GM21423 (cell line): ENCODE measurements around the gene ECM1.

Experiments
- ATAC-seq: cut with Tn5 transposase; IDR thresholded peaks from one replicate; pipeline ENCODE4 v1.9.1; 2021; ENCODE audit warnings: mild to moderate bottlenecking, moderate library complexity; ENCODE audit not compliant: unreplicated experiment

The ECM1 gene

DNA sequence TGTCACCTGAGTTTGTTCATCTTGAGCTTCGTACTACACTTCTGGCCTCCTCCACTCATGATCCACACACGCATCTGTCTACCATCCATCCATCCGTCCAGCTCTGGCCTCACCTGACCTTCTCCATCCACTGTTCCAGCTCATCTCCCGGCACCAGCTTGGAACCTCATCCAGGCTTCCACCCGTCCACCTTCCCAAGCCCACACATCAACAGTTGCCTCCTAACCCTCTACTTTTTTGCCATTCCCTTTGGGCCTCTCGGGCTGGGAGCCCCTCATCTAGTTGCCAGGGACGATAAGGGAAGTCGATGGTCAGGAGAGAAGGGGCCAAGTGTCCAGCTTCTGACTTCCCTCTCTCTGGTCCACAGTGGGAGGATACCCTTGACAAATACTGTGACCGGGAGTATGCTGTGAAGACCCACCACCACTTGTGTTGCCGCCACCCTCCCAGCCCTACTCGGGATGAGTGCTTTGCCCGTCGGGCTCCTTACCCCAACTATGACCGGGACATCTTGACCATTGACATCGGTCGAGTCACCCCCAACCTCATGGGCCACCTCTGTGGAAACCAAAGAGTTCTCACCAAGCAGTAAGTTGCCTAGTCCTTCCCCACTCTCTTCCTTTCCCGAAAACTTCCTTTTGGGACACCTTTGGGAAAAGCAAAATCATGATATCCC is 4.2 kb downstream of the ECM1 start:
- ATAC-seq, result no peak

DNA sequence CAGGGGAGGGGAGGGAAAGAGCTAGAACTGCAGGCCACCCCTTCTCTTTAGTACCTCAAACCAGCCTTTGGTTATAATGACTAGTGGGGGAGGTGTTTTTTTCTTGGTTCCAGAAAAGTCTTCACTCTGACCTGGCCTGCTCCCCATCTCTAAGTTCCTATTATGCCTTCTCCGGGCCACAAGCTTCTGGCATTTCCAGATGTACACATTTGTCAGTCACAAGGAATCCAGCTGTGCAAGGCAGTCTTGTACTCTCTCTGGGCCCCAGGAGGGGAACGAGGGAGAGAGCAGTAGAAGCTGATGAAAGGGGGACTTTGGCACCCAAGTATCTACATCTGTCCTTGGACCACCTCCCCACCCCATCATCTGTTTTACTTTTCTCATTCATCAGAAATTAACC is 4.9 kb downstream of the ECM1 start:
- ATAC-seq, result no peak

DNA sequence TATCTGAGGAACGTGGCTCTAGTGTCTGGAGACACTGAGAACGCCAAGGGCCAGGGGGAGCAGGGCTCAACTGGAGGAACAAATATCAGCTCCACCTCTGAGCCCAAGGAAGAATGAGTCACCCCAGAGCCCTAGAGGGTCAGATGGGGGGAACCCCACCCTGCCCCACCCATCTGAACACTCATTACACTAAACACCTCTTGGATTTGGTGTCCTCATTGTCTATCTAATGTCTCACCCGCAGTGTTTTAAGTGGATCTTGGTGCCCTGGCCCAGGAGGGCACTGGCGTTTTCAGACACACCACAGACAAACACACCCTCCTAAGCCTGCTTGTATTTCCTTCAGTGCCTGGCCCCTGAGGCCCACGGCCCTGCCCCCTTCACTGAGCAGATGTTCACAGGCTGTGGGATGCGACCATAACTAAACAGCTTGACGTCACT is 5.5 kb downstream of the ECM1 start:
- ATAC-seq, result no peak

DNA sequence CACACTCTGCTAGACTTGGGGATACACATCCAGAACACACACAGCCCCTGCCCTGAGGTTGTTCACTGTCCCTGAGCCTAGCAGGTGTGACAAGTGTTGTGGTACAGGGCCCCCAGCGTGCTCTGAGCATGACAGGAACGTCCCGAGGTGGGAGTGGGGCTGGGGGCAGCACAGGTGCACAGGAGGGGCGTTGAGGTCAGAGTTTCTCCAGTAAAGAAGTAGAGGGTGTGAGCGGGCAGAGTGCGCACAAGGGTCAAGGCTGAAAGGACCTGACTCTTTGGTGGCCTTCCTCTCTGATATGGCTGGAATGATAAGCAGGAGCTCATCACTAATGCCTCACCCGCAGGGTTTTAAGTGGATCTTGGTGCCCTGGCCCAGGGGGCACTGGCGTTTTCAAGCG is 6.4 kb downstream of the ECM1 start:
- no peak for ATAC-seq

DNA sequence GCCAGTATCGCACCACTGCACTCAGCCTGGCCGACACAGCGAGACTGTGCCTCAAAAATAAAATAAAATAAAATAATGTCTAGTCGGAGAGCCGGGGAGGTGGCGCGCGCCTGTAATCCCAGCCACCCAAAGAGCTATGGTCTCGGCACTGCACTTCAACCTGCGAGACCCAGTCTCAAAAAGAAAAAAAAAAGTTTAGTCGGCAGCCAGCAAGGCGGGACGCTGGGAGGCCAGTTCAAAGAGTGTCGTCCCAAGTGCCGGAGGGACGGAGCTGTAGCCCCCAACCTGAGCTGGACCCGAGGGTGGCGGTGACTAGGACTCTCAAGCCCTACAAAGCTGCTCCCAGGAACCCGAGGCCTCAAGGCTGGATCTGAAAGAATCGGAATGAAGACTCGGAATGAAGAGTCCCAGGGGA is 7.0 kb downstream of the ECM1 start:
- ATAC-seq, result no peak

DNA sequence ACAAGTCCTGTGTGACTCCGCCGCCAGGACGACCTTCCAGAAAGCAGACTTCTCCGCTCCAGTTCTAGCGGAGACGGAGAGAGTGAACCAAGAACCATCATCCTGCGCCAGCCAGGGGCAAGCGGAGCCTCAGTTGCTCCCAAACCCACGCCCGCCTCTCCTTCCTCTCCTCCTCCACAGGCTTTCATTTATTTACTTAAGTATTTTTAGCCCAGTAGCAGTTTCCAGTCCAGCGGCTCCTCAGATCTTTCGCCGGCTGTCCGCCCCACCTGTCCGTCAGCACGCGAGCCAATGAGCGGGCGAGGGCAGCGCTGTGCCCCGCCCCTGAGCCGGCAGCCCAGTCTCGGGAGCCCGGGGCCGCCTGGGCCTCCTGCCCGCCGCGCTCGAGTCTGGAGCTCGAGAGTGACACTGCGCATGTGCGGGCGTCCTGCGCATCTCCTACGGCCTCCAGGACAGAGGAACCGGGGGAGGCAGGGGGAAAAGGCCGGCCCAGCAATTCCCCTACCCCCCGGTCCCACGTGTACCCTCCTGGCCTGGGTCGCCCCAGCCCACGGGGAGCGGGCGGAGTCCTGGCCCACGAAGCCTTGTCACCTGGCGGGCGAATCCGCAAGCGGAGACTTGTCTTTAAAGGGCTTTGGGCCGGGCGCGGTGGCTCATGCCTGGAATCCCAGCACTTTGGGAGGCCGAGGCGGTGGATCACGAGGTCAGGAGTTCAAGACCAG is 7.6 kb downstream of the ECM1 start, which contains the start of gene FALEC:
TSS of gene FALEC (plus strand) at position 425 of the 722 bp plus-strand sequence.
- peak; percentile 94 for ATAC-seq

DNA sequence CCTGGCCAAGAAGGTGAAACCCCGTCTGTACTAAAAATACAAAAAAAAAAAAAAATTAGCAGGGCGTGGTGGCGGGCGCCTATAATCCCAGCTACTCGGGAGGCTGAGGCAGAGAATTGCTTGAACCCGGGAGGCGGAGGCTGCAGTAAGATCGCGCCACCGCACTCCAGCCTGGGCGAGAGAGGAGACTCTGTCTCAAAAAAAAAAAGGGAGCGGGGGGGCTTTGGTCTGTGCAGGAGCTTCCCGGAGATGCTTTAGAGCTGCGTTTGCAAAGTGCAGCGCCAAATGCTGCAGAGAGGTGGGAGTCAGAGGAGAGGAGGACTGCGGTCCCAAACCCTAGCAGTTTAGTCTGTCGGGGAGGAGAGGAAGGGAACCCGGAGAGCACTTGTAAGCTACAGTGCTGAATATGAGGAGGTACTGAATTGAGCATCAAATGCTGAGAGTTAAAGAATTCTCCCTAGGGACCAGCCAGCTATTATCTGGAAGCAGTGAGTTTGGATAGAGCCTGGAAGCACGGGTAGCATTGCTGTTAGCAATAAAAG is 8.2 kb downstream of the ECM1 start:
- no peak for ATAC-seq

DNA sequence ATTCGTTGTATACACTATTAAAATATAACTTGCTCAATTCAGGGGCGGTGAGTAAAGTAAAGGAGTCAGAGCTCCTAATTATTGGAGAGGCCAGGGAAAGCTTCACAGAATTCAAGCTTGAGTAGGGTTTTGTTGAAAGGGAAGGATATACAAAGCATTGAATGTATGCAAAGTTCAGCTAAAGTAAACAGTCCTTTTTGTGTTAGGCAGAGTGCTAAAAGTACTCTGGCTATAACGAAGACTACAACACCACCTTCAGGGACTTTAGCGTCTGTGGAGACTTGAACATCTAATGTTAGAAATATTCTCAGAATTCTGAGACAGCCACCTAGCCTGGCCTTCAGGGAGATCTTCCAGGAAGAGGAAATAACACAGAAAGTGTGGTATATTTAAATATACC is 8.7 kb downstream of the ECM1 start:
- ATAC-seq, result no peak

DNA sequence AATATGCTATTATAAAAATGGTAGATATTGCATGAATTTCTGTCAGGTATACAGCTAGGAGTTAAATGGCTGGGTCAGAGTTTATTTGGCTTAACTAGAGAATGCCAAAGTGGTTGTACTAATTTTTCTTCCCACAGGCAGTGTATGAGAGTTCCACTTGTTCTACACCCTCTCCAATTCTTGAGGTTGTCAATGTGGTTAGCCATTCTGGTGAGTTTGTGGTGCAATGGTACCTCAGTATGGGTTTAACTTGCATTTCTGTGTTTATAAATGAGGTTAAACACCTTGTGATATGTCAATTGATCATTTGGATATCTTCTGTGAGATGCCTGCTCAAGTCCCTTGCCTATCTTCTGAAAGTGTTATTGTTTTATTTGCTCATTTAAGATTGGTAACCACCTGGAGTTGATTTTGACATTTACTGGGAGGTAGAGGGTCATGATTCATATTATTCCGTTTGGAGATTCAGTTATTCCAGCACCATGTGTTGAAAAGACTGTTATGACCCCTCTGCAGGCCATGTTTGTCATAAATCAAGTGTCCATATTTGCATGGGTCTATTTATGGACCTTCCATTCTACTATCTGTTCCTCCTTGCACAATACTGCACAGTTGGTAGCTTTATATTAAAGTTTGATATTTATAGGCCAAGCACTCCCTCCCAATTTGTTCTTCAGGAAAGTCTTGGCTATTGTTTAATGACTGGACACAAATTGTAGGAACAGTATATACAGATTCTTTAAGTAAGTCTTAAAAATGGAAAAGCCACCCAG is 13.5 kb downstream of the ECM1 start:
- no peak for ATAC-seq

DNA sequence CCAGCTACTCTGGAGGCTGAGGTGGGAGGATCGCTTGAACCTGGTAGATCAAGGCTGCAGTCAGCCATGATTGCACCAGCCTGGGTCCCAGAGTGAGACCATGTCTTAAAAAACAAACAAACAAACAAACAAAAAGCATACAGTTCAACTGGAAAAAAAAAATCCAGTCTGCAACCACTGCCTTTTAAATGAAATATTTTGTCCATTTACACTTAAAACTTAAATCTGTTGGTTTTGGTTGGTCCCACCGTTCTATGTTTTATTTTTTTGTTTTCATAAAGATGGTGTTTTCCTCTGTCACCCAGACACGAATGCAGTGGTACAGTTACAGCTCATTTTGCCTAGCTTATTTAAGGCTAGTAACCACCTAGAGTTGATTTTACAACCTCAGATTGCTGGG is 17.4 kb downstream of the ECM1 start:
- ATAC-seq, result no peak

DNA sequence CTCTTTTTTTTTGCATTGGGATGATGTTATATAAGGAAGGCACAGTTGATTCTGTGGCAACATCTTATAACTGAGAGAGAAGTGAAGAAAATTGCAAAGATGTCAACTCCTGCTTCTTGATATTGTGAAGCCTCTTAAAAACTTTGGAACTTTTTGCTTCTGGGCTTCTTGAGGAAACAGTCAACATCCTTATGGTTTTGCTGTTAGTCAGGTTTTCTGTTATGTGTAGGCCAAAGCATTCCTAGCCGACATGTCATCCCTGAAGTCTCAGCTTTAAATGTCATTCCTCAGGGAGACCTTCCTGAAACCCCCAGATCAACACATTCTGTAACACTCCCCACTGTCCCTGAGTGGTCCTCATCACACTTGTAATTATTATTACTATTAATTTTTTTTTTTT is 20.3 kb downstream of the ECM1 start:
- no peak for ATAC-seq

DNA sequence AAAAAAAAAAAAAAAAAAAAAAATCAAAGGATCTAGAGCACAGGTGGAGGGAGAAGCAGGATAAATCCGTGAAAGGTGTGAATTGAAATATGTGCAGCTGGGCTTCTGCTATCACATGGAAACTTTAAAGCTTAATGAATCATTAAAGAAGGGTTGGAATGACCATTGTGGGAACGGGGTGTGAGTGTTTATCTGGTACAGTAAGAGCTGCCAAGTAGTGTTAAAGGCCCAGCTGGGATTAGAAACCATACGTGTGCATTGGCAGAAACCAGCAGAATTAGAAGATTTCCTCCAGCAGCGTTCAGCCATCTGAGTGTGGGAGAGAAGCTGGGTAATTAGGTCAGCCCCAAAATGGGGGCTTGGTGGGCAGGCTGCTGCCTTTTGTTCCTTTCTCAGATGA is 21.1 kb downstream of the ECM1 start:
- no peak for ATAC-seq

DNA sequence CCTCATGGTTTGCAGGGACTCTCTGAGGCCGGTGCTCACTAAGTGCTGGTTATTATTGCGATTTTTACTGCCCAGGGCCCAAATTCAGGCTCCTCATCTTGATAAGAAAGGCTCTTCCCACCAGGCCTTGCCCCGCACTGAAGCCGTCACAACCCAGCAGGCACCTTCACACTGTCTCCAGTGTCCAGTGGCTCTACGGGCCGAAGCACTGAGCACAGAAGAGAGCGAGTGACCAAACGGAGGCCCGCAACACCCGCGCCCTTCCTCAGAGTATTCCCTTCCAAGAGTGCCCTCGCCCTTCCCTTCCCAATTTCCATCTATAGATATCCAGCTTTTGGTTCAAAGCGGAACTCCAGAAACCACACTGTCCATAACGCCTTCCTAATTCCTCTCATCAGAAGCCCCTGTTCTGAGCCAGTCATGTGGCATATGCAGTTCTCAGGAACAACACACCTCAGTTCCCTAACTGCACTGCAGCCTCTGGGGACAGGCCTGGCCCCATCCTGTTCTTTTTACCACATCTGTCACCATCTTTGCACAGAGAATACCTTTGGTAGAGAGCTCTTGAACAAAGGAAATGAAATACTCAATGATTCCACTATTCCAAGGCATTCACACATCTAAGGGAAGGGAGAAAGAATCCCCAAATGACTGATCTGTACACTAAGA is 22.7 kb downstream of the ECM1 start:
- no peak for ATAC-seq

DNA sequence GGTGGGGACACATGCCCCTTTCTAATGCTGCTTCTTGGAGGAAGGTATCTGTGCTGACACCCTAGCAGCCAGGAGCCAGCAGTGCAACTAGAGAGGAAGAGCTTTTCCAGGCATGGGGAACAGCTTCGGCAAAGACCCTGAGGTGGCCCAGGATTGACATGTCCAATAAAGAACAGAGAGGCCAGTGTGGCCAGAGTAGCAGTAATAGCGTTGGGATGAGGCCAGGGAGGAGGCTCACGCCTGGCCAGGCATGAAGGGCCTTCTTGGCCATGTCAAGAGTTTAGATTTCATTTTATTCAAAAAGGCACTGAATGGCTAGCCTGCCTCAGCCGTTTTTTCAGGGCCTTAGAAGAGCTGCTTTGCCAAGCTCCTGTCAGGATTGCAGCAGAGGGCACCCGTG is 25.0 kb downstream of the ECM1 start:
- no peak for ATAC-seq

DNA sequence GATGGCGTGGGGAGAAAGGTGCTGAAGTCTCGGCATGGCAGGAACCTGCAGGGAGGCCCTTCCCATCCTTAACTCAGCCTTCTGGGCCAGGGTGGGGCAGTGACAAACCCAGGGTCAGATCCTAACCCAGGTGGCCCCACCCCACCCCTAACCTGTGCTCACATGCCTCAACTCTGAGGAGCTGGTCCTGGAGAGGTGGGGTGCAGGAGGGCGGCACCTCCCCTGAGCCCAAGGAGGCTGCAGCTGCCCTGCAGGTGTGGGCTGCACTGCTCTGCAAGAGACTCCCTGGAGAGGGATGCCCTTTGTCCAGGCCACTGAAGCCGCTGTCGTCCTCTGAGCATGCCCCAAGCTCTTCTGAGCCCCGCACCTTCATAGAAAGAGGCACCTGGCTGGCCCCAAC is 26.1 kb downstream of the ECM1 start:
- no peak for ATAC-seq

DNA sequence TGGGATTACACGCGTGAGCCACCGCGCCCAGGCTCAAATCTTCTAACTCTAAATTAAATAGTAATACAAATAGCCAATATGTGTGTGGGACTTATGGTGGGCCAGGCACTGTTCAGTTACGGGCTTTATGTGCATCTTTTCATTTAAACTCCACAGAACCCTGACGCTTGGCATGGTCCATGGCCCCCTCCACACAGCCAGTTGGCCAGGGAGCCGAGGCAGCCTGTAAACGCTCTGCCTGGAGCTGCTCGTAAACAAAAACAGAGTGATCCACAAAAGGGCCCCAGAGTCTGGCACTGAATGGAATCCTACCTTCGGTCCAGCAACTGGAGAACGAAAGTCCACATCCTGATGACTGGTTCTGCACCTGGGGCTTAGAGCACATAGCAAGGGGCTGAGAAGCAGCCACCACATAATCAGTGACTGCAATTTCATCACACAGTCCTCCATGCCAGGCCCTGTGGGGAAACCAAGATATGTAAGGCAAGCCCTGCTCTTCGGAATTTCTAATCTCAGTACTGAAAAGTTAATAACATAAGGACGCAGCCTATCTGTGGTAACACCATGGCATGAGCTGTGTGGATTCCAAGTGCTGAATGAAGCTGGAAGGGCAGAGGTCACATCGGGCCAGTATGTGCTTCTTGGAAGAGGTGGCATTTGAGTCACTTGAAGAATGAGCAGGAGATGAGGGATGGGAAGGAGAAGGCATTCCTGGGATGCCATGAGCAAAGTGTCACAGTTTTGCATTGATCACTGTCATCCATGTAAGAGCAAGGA is 27.8 kb downstream of the ECM1 start:
- no peak for ATAC-seq

DNA sequence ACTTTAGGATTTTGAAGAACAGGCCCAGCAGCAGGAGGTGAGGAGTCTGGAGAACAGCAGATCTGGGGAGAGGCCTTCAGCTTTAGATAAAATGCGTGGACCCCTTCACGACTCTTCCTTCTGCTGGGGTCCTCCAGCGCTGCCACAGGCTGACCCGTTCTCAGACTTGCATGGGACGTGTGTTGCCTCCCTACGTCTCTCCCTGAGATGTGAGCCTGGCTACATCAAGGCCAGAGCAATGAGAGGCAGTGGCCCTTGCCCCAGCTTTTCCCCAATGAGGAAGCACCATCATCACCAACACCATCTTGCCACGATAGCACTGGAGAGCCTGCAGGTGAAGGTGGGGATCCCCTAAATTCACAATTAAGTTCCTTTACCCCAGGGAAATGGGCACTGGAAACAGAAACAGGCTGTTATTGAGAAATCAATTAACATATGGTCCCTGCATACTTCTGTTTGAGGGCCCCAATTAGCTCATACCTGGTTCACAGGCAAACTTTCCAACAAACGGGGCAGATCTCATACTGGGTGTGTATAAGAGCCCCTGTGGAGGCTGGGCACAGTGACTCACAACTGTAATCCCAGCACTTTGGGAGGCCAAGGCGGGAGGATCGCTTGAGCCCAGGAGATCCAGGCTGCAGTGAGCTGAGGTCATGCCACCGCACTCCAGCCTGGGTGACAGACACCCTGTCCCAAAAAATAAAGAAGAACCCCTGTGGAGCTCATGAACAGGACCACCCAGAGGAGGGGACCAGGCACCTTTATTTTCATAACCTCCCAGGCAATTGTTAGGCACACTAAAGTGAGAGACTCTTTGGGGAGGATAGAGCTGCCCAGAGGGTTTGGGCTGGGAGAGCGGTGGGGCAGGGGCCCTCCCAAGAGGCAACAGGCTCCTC is 29.2 kb downstream of the ECM1 start:
- ATAC-seq, result no peak

DNA sequence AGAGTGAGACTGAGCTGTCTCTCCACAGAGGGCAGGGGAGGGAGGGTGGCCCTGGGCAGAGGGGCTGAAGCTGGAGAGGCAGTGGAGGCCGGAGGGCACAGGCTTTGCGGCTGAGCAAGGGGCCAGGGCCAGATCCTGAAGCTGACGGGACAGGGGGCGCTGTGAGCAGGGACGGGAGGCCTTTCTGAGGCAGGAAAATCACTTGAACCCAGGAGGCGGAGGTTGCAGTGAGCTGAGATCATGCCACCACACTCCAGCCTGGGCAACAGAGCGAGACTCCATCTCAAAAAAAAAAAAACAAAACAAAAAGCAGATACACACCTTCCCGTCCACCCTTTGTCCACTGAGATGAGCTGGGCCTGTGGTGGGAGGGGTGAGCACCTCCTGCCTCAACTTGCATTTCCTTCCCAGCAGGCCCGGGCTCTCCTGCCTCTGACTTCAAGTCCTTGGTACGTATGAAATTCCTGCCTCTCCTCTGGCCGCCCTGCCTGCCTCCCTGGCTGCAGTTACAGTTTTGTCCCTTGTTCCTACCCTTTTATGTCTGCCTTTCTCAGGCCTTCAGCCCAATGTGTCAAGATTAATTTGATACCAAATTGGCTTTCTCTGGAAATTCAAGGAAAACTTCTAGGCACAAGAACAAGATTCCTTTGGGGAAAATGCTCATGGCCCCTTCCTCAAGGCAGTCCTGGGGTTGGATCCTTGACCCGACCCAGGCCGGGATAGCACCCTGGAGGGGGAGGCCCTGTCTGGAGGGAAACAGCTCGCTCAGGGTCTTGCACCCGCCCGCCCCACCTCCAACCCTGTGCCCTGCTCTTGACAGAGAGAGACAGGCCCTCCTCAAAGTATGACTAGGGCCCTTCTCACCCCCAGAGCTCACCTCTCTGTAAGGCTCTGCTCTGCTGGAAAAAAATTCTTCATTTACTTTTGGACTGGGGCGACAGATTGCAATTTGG is 30.1 kb downstream of the ECM1 start:
- ATAC-seq, result no peak
